HEK293 (cell line): Measurements from ENCODE around the gene PTPRA.

ENCODE experiments used
- CTCF ChIA-PET: fragments of 350-600 bp; formaldehyde crosslinking; extraction: SDS; loops from one replicate; lab custom pipeline; 2021; ENCODE audit warnings: antibody characterized with exemption; lab: Yijun Ruan, JAX
- POLR2A ChIA-PET: fragments of 300-600 bp; formaldehyde crosslinking; extraction: SDS; loops from one replicate; lab custom pipeline; 2020; ENCODE audit warnings: antibody characterized with exemption, inconsistent platforms; lab: Yijun Ruan, JAX
- H3K27ac ChIP-seq: fragments of 200-500 bp; sonication (Bioruptor generic); 2 replicates; pipeline ENCODE4 v1.5.1; 2014; ENCODE audit warnings: low read depth, low read length, control low read depth, inconsistent platforms; ENCODE audit errors: extremely low read depth
- H3K36me3 ChIP-seq, 2 experiments: fragments of 200-500 bp in 1 of 2; sonication (Bioruptor generic) in 1 of 2; 1 replicate in 1 of 2; 2 replicates in 1 of 2; pipeline ENCODE4 v1.5.1; 2014 to 2017; ENCODE audit warnings: inconsistent platforms in 2 of 2, low read length in 2 of 2; ENCODE audit not compliant: control insufficient read depth in 2 of 2, insufficient read depth in 1 of 2
- H3K4me1 ChIP-seq: fragments of 200-500 bp; sonication (Bioruptor generic); 2 replicates; pipeline ENCODE4 v1.5.1; 2014; ENCODE audit warnings: mild to moderate bottlenecking, low read length, inconsistent platforms; ENCODE audit not compliant: control insufficient read depth, insufficient read depth
- H3K4me3 ChIP-seq: 2 replicates; pipeline ENCODE4 v1.5.1; 2011; ENCODE audit warnings: low read depth, mild to moderate bottlenecking, control low read depth, low read length, moderate library complexity
- H3K9me3 ChIP-seq: fragments of 200-500 bp; sonication (Bioruptor generic); 2 replicates; pipeline ENCODE4 v1.5.1; 2014; ENCODE audit warnings: low read depth, low read length, inconsistent platforms; ENCODE audit not compliant: control insufficient read depth, insufficient read depth
- GLI4 ChIP-seq: fragments of 450-650 bp; formaldehyde crosslinking; IDR thresholded peaks from 2 replicates; pipeline ENCODE4 v1.5.1; 2016; ENCODE audit warnings: missing biosample characterization, missing genetic modification characterization
- GLIS2 ChIP-seq: fragments of 450-650 bp; formaldehyde crosslinking; IDR thresholded peaks from 2 replicates; pipeline ENCODE4 v1.5.1; 2016; ENCODE audit warnings: missing biosample characterization, missing genetic modification characterization
- HOXA7 ChIP-seq: sonication (generic); formaldehyde crosslinking; IDR thresholded peaks from 2 replicates; pipeline ENCODE4 v1.8.1; 2022; ENCODE audit warnings: missing genetic modification reagents, borderline replicate concordance
- IKZF3 ChIP-seq: fragments of 450-650 bp; IDR thresholded peaks from 2 replicates; pipeline ENCODE4 v1.5.0; 2018; ENCODE audit warnings: missing biosample characterization, mild to moderate bottlenecking, missing genetic modification characterization, moderate library complexity
- KLF10 ChIP-seq: fragments of 450-650 bp; IDR thresholded peaks from 2 replicates; pipeline ENCODE4 v1.5.1; 2018; ENCODE audit warnings: missing biosample characterization, mild to moderate bottlenecking, missing genetic modification characterization
- PRDM1 ChIP-seq: fragments of 450-650 bp; formaldehyde crosslinking; IDR thresholded peaks from 2 replicates; pipeline ENCODE4; 2016; ENCODE audit warnings: missing biosample characterization, missing genetic modification characterization
- ZBTB20 ChIP-seq: fragments of 450-650 bp; formaldehyde crosslinking; IDR thresholded peaks from 2 replicates; pipeline ENCODE4 v1.5.1; 2016; ENCODE audit warnings: missing biosample characterization, missing genetic modification characterization
- ZEB2 ChIP-seq: fragments of 450-650 bp; formaldehyde crosslinking; IDR thresholded peaks from 2 replicates; pipeline ENCODE4 v1.5.1; 2016; ENCODE audit warnings: missing biosample characterization, missing genetic modification characterization
- ZNF133 ChIP-seq: fragments of 450-650 bp; formaldehyde crosslinking; IDR thresholded peaks from 2 replicates; pipeline ENCODE4 v1.5.1; 2016; ENCODE audit warnings: missing biosample characterization, missing genetic modification characterization
- ZNF140 ChIP-seq: fragments of 450-650 bp; formaldehyde crosslinking; IDR thresholded peaks from 2 replicates; pipeline ENCODE4 v1.5.1; 2016; ENCODE audit warnings: missing biosample characterization, missing genetic modification characterization
- ZNF214 ChIP-seq: fragments of 450-650 bp; formaldehyde crosslinking; IDR thresholded peaks from 2 replicates; pipeline ENCODE4 v1.5.1; 2017; ENCODE audit warnings: missing biosample characterization, mild to moderate bottlenecking, missing genetic modification characterization, borderline replicate concordance
- ZNF302 ChIP-seq: fragments of 450-650 bp; formaldehyde crosslinking; IDR thresholded peaks from 2 replicates; pipeline ENCODE4 v1.5.1; 2016; ENCODE audit warnings: missing biosample characterization, missing genetic modification characterization, low read depth
- ZNF350 ChIP-seq: fragments of 450-650 bp; formaldehyde crosslinking; IDR thresholded peaks from 2 replicates; pipeline ENCODE4 v1.5.0; 2017; ENCODE audit warnings: missing biosample characterization, mild to moderate bottlenecking, missing genetic modification characterization
- ZNF366 ChIP-seq: fragments of 450-650 bp; formaldehyde crosslinking; conservative IDR thresholded peaks from 2 replicates; pipeline ENCODE4 v1.5.1; 2016; ENCODE audit warnings: missing biosample characterization, missing genetic modification characterization
- ZNF521 ChIP-seq: fragments of 450-650 bp; formaldehyde crosslinking; IDR thresholded peaks from 2 replicates; pipeline ENCODE4 v1.5.1; 2017; ENCODE audit warnings: missing biosample characterization, mild to moderate bottlenecking, missing genetic modification characterization
- ZNF529 ChIP-seq: fragments of 450-650 bp; formaldehyde crosslinking; IDR thresholded peaks from 2 replicates; pipeline ENCODE4 v1.5.1; 2017; ENCODE audit warnings: missing genetic modification characterization, missing biosample characterization; ENCODE audit not compliant: insufficient replicate concordance
- ZNF548 ChIP-seq: fragments of 450-650 bp; formaldehyde crosslinking; IDR thresholded peaks from 2 replicates; pipeline ENCODE4 v1.5.1; 2016; ENCODE audit warnings: missing biosample characterization, missing genetic modification characterization
- ZNF585B ChIP-seq: fragments of 450-650 bp; formaldehyde crosslinking; IDR thresholded peaks from 2 replicates; pipeline ENCODE4 v1.5.1; 2016; ENCODE audit warnings: missing biosample characterization, missing genetic modification characterization
- ZNF596 ChIP-seq: fragments of 450-650 bp; IDR thresholded peaks from 2 replicates; pipeline ENCODE4 v1.5.0; 2018; ENCODE audit warnings: missing biosample characterization, mild to moderate bottlenecking, missing genetic modification characterization, moderate library complexity
- ZNF830 ChIP-seq: fragments of 450-650 bp; IDR thresholded peaks from 2 replicates; pipeline ENCODE4 v1.5.0; 2018; ENCODE audit warnings: missing biosample characterization, missing genetic modification characterization, low read depth, mild to moderate bottlenecking, moderate library complexity
- TF ChIP-seq, protein P1 (sequence below): fragments of 450-650 bp; formaldehyde crosslinking; IDR thresholded peaks from 2 replicates; pipeline ENCODE4 v1.5.1; 2016; ENCODE audit warnings: missing biosample characterization, missing genetic modification characterization
- TF ChIP-seq, protein P2 (sequence below): sonication (generic); formaldehyde crosslinking; IDR thresholded peaks from 2 replicates; pipeline ENCODE4 v1.8.1; 2022; ENCODE audit warnings: mild to moderate bottlenecking, moderate library complexity, missing genetic modification reagents
- TF ChIP-seq, protein P3 (sequence below): fragments of 450-650 bp; formaldehyde crosslinking; IDR thresholded peaks from 2 replicates; pipeline ENCODE4 v1.5.1; 2016; ENCODE audit warnings: missing biosample characterization, missing genetic modification characterization
- TF ChIP-seq, protein P4 (sequence below): fragments of 450-650 bp; formaldehyde crosslinking; IDR thresholded peaks from 2 replicates; pipeline ENCODE4 v1.5.1; 2016; ENCODE audit warnings: missing biosample characterization, missing genetic modification characterization
- TF ChIP-seq, protein P5 (sequence below): fragments of 450-650 bp; formaldehyde crosslinking; IDR thresholded peaks from 2 replicates; pipeline ENCODE4 v1.5.1; 2016; ENCODE audit warnings: missing biosample characterization, missing genetic modification characterization
- TF ChIP-seq, protein P6 (sequence below): fragments of 450-650 bp; formaldehyde crosslinking; IDR thresholded peaks from 2 replicates; pipeline ENCODE4 v1.5.1; 2017; ENCODE audit warnings: missing biosample characterization, missing genetic modification characterization
- TF ChIP-seq, protein P7 (sequence below): fragments of 450-650 bp; formaldehyde crosslinking; IDR thresholded peaks from 2 replicates; pipeline ENCODE4 v1.5.1; 2017; ENCODE audit warnings: missing biosample characterization, missing genetic modification characterization

The PTPRA gene

DNA sequence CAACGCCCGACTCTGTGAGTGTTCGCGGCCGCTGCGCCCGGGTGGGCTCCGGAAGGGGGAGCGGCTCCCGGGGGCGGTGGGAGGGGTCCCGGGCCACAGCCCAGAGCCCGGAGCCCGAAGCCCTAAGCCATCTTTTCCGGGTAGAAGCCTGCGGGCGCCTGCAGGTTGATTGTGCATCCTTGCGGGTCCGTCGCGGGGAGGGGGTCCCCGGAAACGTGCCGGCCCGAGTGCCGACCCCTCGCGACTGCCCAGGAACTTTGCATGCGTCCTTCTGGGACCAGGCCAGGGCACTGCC, 413 bp downstream of the PTPRA start (continued):
- TF ChIP-seq GLI4 (no peak), GLIS2 (tag by site-specific recombination) (peak; percentile 87), HOXA7 (CRISPR knock-in tag) (no peak), ZNF830 (no peak), ZNF521 (tag by site-specific recombination) (no peak), ZBTB20 (tag by site-specific recombination) (peak; percentile 20), ZNF140 (no peak), ZNF302 (tag by site-specific recombination) (no peak), ZNF529 (no peak), ZNF350 (no peak)
- TF ChIP-seq, protein P1, sequence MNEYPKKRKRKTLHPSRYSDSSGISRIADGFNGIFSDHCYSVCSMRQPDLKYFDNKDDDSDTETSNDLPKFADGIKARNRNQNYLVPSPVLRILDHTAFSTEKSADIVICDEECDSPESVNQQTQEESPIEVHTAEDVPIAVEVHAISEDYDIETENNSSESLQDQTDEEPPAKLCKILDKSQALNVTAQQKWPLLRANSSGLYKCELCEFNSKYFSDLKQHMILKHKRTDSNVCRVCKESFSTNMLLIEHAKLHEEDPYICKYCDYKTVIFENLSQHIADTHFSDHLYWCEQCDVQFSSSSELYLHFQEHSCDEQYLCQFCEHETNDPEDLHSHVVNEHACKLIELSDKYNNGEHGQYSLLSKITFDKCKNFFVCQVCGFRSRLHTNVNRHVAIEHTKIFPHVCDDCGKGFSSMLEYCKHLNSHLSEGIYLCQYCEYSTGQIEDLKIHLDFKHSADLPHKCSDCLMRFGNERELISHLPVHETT, result no peak
- TF ChIP-seq, protein P2, sequence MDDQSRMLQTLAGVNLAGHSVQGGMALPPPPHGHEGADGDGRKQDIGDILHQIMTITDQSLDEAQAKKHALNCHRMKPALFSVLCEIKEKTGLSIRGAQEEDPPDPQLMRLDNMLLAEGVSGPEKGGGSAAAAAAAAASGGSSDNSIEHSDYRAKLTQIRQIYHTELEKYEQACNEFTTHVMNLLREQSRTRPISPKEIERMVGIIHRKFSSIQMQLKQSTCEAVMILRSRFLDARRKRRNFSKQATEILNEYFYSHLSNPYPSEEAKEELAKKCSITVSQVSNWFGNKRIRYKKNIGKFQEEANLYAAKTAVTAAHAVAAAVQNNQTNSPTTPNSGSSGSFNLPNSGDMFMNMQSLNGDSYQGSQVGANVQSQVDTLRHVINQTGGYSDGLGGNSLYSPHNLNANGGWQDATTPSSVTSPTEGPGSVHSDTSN (CRISPR knock-in tag), result 0 out of 2 replicates have a peak, but pooled peaks have one; percentile 18
- TF ChIP-seq, protein P3, sequence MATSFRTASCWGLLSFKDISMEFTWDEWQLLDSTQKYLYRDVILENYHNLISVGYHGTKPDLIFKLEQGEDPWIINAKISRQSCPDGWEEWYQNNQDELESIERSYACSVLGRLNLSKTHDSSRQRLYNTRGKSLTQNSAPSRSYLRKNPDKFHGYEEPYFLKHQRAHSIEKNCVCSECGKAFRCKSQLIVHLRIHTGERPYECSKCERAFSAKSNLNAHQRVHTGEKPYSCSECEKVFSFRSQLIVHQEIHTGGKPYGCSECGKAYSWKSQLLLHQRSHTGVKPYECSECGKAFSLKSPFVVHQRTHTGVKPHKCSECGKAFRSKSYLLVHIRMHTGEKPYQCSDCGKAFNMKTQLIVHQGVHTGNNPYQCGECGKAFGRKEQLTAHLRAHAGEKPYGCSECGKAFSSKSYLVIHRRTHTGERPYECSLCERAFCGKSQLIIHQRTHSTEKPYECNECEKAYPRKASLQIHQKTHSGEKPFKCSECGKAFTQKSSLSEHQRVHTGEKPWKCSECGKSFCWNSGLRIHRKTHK (tag by site-specific recombination), result no peak
- TF ChIP-seq, protein P4, sequence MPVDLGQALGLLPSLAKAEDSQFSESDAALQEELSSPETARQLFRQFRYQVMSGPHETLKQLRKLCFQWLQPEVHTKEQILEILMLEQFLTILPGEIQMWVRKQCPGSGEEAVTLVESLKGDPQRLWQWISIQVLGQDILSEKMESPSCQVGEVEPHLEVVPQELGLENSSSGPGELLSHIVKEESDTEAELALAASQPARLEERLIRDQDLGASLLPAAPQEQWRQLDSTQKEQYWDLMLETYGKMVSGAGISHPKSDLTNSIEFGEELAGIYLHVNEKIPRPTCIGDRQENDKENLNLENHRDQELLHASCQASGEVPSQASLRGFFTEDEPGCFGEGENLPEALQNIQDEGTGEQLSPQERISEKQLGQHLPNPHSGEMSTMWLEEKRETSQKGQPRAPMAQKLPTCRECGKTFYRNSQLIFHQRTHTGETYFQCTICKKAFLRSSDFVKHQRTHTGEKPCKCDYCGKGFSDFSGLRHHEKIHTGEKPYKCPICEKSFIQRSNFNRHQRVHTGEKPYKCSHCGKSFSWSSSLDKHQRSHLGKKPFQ (tag by site-specific recombination), result no peak
- TF ChIP-seq, protein P5, sequence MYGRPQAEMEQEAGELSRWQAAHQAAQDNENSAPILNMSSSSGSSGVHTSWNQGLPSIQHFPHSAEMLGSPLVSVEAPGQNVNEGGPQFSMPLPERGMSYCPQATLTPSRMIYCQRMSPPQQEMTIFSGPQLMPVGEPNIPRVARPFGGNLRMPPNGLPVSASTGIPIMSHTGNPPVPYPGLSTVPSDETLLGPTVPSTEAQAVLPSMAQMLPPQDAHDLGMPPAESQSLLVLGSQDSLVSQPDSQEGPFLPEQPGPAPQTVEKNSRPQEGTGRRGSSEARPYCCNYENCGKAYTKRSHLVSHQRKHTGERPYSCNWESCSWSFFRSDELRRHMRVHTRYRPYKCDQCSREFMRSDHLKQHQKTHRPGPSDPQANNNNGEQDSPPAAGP (tag by site-specific recombination), result no peak
- TF ChIP-seq, all 188 proteins: peak for 6

DNA sequence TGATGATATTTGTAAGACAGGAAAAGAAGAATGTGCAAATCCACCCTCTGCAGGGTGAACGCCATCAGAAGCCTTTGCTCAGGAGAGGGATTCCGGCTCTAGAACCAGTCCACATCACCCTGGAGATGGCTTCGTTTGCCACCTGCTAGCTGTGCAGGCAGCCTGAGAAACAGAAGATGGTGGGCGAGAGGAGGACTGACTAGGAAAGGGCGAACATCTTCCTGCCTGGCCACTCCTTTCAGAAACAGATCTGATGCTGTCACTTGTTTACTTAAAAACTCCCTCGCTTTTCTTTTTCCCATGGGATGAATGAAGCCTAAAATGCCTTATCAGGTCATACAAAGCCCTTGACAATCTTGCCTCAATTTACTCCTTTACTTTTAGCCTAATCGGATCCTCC, 1.2 kb downstream of the PTPRA start:
- ChIA-PET POLR2A (no interaction called here), CTCF (interaction anchor here (0.6 to 1.7 kb wide), 2 partner anchors 16 to 44 kb away, joined by 3 to 8 read pairs; no protein-coding TSS in a partner anchor)
- Histone ChIP-seq H3K27ac (peak overlapping the region; percentile 16), H3K4me3 (peak overlapping the region; percentile 80), H3K36me3 (peaks cover 4 to 7% of the 10 kb centered on the region in 2 experiments; a peak in 2 of 3 replicates), H3K9me3 (no peaks in the 10 kb centered on the region), H3K4me1 (peaks cover 22% of the 10 kb centered on the region)
- TF ChIP-seq ZEB2 (tag by site-specific recombination), result peak; percentile 46; the same call in 1 of the 2 replicates
- TF ChIP-seq, protein P6, sequence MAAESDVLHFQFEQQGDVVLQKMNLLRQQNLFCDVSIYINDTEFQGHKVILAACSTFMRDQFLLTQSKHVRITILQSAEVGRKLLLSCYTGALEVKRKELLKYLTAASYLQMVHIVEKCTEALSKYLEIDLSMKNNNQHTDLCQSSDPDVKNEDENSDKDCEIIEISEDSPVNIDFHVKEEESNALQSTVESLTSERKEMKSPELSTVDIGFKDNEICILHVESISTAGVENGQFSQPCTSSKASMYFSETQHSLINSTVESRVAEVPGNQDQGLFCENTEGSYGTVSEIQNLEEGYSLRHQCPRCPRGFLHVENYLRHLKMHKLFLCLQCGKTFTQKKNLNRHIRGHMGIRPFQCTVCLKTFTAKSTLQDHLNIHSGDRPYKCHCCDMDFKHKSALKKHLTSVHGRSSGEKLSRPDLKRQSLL (tag by site-specific recombination), result peak; percentile 20; the same call in 1 of the 2 replicates
- no peak for TF ChIP-seq ZNF596 (tag by site-specific recombination)
- 0 out of 2 replicates have a peak, but pooled peaks have one; percentile 31 for TF ChIP-seq PRDM1 (tag by site-specific recombination)
- no peak for TF ChIP-seq ZNF133
- TF ChIP-seq, protein P5 (tag by site-specific recombination), result peak; percentile 73; the same call in 1 of the 2 replicates
- no peak for TF ChIP-seq ZNF214 (tag by site-specific recombination)
- TF ChIP-seq IKZF3 (tag by site-specific recombination), result peak; percentile 25; the same call in 1 of the 2 replicates
- TF ChIP-seq KLF10 (tag by site-specific recombination), result 0 out of 2 replicates have a peak, but pooled peaks have one; percentile 14
- TF ChIP-seq ZNF548 (tag by site-specific recombination), result no peak
- 0 out of 2 replicates have a peak, but pooled peaks have one; percentile 12 for TF ChIP-seq ZNF366 (tag by site-specific recombination)
- TF ChIP-seq, protein P7, sequence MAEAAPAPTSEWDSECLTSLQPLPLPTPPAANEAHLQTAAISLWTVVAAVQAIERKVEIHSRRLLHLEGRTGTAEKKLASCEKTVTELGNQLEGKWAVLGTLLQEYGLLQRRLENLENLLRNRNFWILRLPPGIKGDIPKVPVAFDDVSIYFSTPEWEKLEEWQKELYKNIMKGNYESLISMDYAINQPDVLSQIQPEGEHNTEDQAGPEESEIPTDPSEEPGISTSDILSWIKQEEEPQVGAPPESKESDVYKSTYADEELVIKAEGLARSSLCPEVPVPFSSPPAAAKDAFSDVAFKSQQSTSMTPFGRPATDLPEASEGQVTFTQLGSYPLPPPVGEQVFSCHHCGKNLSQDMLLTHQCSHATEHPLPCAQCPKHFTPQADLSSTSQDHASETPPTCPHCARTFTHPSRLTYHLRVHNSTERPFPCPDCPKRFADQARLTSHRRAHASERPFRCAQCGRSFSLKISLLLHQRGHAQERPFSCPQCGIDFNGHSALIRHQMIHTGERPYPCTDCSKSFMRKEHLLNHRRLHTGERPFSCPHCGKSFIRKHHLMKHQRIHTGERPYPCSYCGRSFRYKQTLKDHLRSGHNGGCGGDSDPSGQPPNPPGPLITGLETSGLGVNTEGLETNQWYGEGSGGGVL (tag by site-specific recombination), result no peak
- no peak for TF ChIP-seq ZNF585B (tag by site-specific recombination)
